H1 (cell line): ENCODE measurements around the gene RPA3. TPM values are rescaled to one million over a fixed set of nuclear protein-coding genes. Genes with fewer than 3 reads are reported as not detected.

Experiments
- CTCF ChIA-PET: fragments of 300-600 bp; sonication (Branson Sonifier 250); formaldehyde crosslinking; loops from one replicate; lab custom pipeline; 2021; ENCODE audit not compliant: partially characterized antibody; lab: Charles Lee
- POLR2A ChIA-PET: fragments of 300-600 bp; sonication (Branson Sonifier 250); formaldehyde crosslinking; loops from one replicate; lab custom pipeline; 2021; ENCODE audit warnings: inconsistent platforms; ENCODE audit not compliant: partially characterized antibody; lab: Charles Lee
- DNase-seq, 2 experiments: peaks; one replicate each; pipeline versions ENCODE4 v3.0.0 to v3.0.0-alpha.2; 2010 to 2022; ENCODE audit warnings: low spot score in 2 of 2, low read depth in 1 of 2, mixed read lengths in 1 of 2
- FAIRE-seq: peaks from 2 replicates; lab custom pipeline; 2011; peaks lifted over from hg19 to GRCh38; lab: Jason Lieb, UNC
- H2AFZ ChIP-seq: 2 replicates; pipeline ENCODE4 v1.8.1; 2012; ENCODE audit warnings: low read length, inconsistent platforms
- H2AK5ac ChIP-seq: 2 replicates; pipeline ENCODE4 v1.6.1; 2013; ENCODE audit warnings: low read depth, low read length
- H2BK120ac ChIP-seq: replicated peaks from 2 replicates; pipeline ENCODE3; 2013; ENCODE audit warnings: low read depth, low read length, inconsistent platforms
- H2BK12ac ChIP-seq: 2 replicates; pipeline ENCODE4 v1.6.1; 2013; ENCODE audit warnings: low read depth, low read length
- H2BK15ac ChIP-seq: 2 replicates; pipeline ENCODE4 v1.6.1; 2013; ENCODE audit warnings: low read length
- H2BK20ac ChIP-seq: 2 replicates; pipeline ENCODE4 v1.6.1; 2013; ENCODE audit warnings: low read length
- H2BK5ac ChIP-seq: 2 replicates; pipeline ENCODE4 v1.6.1; 2013; ENCODE audit warnings: low read depth, low read length
- H3K14ac ChIP-seq: 2 replicates; pipeline ENCODE4 v1.6.1; 2013; ENCODE audit warnings: inconsistent platforms; ENCODE audit not compliant: insufficient read length
- H3K18ac ChIP-seq: 2 replicates; pipeline ENCODE4 v1.6.1; 2013; ENCODE audit warnings: low read length; ENCODE audit errors: extremely low read depth
- H3K23ac ChIP-seq: 2 replicates; pipeline ENCODE4 v1.6.1; 2013; ENCODE audit warnings: inconsistent platforms; ENCODE audit not compliant: insufficient read length
- H3K23me2 ChIP-seq: 2 replicates; pipeline ENCODE4 v1.6.1; 2013; ENCODE audit warnings: low read depth, low read length
- H3K27ac ChIP-seq: 2 replicates; pipeline ENCODE4 v1.6.1; 2011; ENCODE audit warnings: low read depth, low read length, inconsistent platforms
- H3K27me3 ChIP-seq, 4 experiments: replicated peaks in 1 of 4; 1 replicate in 1 of 4; 2 replicates in 3 of 4; pipeline versions ENCODE4 v1.6.1 to v1.8.1; 2011 to 2013; ENCODE audit warnings: low read length in 3 of 4, mild to moderate bottlenecking in 3 of 4, inconsistent platforms in 2 of 4, mixed read lengths in 2 of 4, moderate library complexity in 1 of 4; ENCODE audit not compliant: control insufficient read depth in 3 of 4, insufficient read depth in 3 of 4; ENCODE audit errors: extremely low read depth in 1 of 4
- H3K36me3 ChIP-seq, 4 experiments: 2 replicates each; pipeline versions ENCODE4 v1.6.1 to v1.8.1; 2011 to 2013; ENCODE audit warnings: mild to moderate bottlenecking in 4 of 4, low read length in 3 of 4, moderate library complexity in 2 of 4, control low read depth in 1 of 4, inconsistent platforms in 1 of 4; ENCODE audit not compliant: insufficient read depth in 4 of 4, control insufficient read depth in 2 of 4
- H3K4ac ChIP-seq: replicated peaks from 2 replicates; pipeline ENCODE3; 2013; ENCODE audit warnings: low read length, low read depth, mixed read lengths, inconsistent platforms; ENCODE audit not compliant: insufficient read length
- H3K4me1 ChIP-seq, 4 experiments: replicated peaks in 1 of 4; 1 replicate in 1 of 4; 2 replicates in 3 of 4; pipeline versions ENCODE4 v1.6.1 to v1.8.1; 2011 to 2013; ENCODE audit warnings: low read length in 3 of 4, inconsistent platforms in 2 of 4, mixed read lengths in 1 of 4; ENCODE audit not compliant: insufficient read depth in 4 of 4, control insufficient read depth in 3 of 4
- H3K4me2 ChIP-seq, 2 experiments: 2 replicates each; pipeline versions ENCODE4 v1.6.1 to v1.8.1; 2011 to 2013; ENCODE audit warnings: low read depth in 2 of 2, low read length in 2 of 2, control low read depth in 1 of 2, inconsistent platforms in 1 of 2, mild to moderate bottlenecking in 1 of 2; ENCODE audit not compliant: insufficient read depth in 1 of 2
- H3K4me3 ChIP-seq, 4 experiments: fragments of 200-600, 300-600 bp in 1 of 4; sonication (generic), shearing (Covaris generic), sonication (Bioruptor Twin) in 1 of 4; 2 replicates each; pipeline versions ENCODE4 v1.5.1 to v1.8.1; 2011 to 2016; ENCODE audit warnings: low read length in 4 of 4, low read depth in 3 of 4, control low read depth in 2 of 4, inconsistent platforms in 2 of 4, mild to moderate bottlenecking in 2 of 4, mixed read lengths in 1 of 4, moderate library complexity in 1 of 4; ENCODE audit not compliant: insufficient read depth in 2 of 4; ENCODE audit errors: extremely low read depth in 1 of 4
- H3K56ac ChIP-seq: replicated peaks from 2 replicates; pipeline ENCODE3; 2013; ENCODE audit warnings: low read depth, mild to moderate bottlenecking, mixed read lengths, low read length, inconsistent platforms; ENCODE audit not compliant: insufficient read length
- H3K79me1 ChIP-seq: 2 replicates; pipeline ENCODE4 v1.6.1; 2013; ENCODE audit warnings: low read depth, low read length, control low read depth
- H3K79me2 ChIP-seq, 2 experiments: 2 replicates each; pipeline versions ENCODE4 v1.6.1 to v1.8.1; 2012 to 2013; ENCODE audit warnings: low read length in 2 of 2, mild to moderate bottlenecking in 2 of 2, inconsistent platforms in 1 of 2; ENCODE audit not compliant: insufficient read depth in 2 of 2, control insufficient read depth in 1 of 2
- H3K9ac ChIP-seq, 4 experiments: replicated peaks in 1 of 4; 1 replicate in 1 of 4; 2 replicates in 3 of 4; pipeline versions ENCODE4 v1.6.1 to v1.8.1; 2011 to 2013; ENCODE audit warnings: low read depth in 3 of 4, low read length in 3 of 4, control low read depth in 2 of 4, mild to moderate bottlenecking in 2 of 4, moderate library complexity in 2 of 4, inconsistent platforms in 1 of 4; ENCODE audit errors: extremely low read depth in 1 of 4
- H3K9me3 ChIP-seq, 2 experiments: 2 replicates each; pipeline versions ENCODE4 v1.6.1 to v1.8.1; 2012 to 2013; ENCODE audit warnings: mild to moderate bottlenecking in 2 of 2, moderate library complexity in 2 of 2, control low read depth in 1 of 2, inconsistent platforms in 1 of 2, low read depth in 1 of 2, low read length in 1 of 2, mixed read lengths in 1 of 2; ENCODE audit not compliant: insufficient read depth in 2 of 2
- H4K20me1 ChIP-seq, 2 experiments: replicated peaks in 1 of 2; 2 replicates each; pipeline versions ENCODE3 to v1.8.1; 2011 to 2013; ENCODE audit warnings: inconsistent platforms in 2 of 2, low read length in 2 of 2, mild to moderate bottlenecking in 1 of 2; ENCODE audit not compliant: insufficient read depth in 2 of 2, control insufficient read depth in 1 of 2
- H4K5ac ChIP-seq: 2 replicates; pipeline ENCODE4 v1.6.1; 2013; ENCODE audit warnings: low read length, low read depth, mixed read lengths, inconsistent platforms; ENCODE audit not compliant: insufficient read length
- H4K8ac ChIP-seq: 2 replicates; pipeline ENCODE4 v1.8.0; 2013; ENCODE audit warnings: mild to moderate bottlenecking, moderate library complexity, low read length, inconsistent platforms; ENCODE audit not compliant: insufficient read depth; ENCODE audit errors: extremely low read depth
- H4K91ac ChIP-seq: replicated peaks from 2 replicates; pipeline ENCODE3; 2013; ENCODE audit warnings: low read length, mixed read lengths, inconsistent platforms; ENCODE audit not compliant: insufficient read length
- BACH1 ChIP-seq: IDR thresholded peaks from 2 replicates; pipeline ENCODE4 v1.6.1; 2012; ENCODE audit warnings: low read length, improper control_type of control experiment
- CHD2 ChIP-seq: IDR thresholded peaks from 2 replicates; pipeline ENCODE4 v1.6.1; 2012; ENCODE audit warnings: low read length, improper control_type of control experiment
- CTBP2 ChIP-seq: IDR thresholded peaks from 2 replicates; pipeline ENCODE4 v1.7.0; 2011; ENCODE audit warnings: borderline replicate concordance, mild to moderate bottlenecking, moderate library complexity, mixed read lengths, low read length; ENCODE audit not compliant: insufficient read depth, insufficient read length
- HDAC2 ChIP-seq, 2 experiments: fragments of 300-600 bp in 1 of 2; sonication (generic) in 1 of 2; IDR thresholded peaks; 2 replicates each; pipeline ENCODE4 v1.6.1; 2011 to 2012; ENCODE audit warnings: low read depth in 2 of 2, low read length in 2 of 2, mild to moderate bottlenecking in 2 of 2, moderate library complexity in 2 of 2, borderline replicate concordance in 1 of 2, inconsistent platforms in 1 of 2
- MAFK ChIP-seq: IDR thresholded peaks from 2 replicates; pipeline ENCODE4 v1.6.1; 2012; ENCODE audit warnings: low read depth, mild to moderate bottlenecking, improper control_type of control experiment, low read length
- RXRA ChIP-seq: IDR thresholded peaks from 2 replicates; pipeline ENCODE4 v1.6.1; 2011; ENCODE audit warnings: low read depth, mild to moderate bottlenecking, low read length, moderate library complexity; ENCODE audit not compliant: insufficient read depth
- SIX5 ChIP-seq: IDR thresholded peaks from 2 replicates; pipeline ENCODE4 v1.6.1; 2011; ENCODE audit warnings: mild to moderate bottlenecking, low read depth, low read length
- WGBS, 2 experiments: shearing (Covaris generic) in 1 of 2; methylation state at CpG; one replicate each; pipeline versions ENCODE4 v1.1.6 to v1.1.7; 2013 to 2015; ENCODE audit warnings: low lambda C conversion rate in 2 of 2, mixed read lengths in 2 of 2, inconsistent platforms in 1 of 2, low coverage in 1 of 2, missing lambda C conversion rate in 1 of 2; ENCODE audit not compliant: insufficient replicate concordance in 2 of 2, insufficient coverage in 1 of 2, insufficient read length in 1 of 2; ENCODE audit errors: extremely low coverage in 1 of 2, missing lambda C conversion rate in 1 of 2; 5-methylcytosine and 5-hydroxymethylcytosine counted together
- polyA plus RNA-seq, 7 experiments: library from polyadenylated mRNA; depleted of rRNA in 3 of 7; stranded (reverse) in 5 of 7; unstranded in 2 of 7; fragments of >200 nt in 5 of 7; fragments of 200-250 nt in 2 of 7; gene quantifications; 1 replicate in 5 of 7; 2 replicates in 1 of 7; 4 replicates in 1 of 7; pipeline versions ENCODE4 v1.2.1 to v1.2.3, GENCODE V29; 2011 to 2013; ENCODE audit warnings: missing spikeins in 2 of 7, mixed read lengths in 2 of 7
- total RNA-seq: library from RNA; stranded (reverse); fragmentation: NEBNext Ultra II Directional; extraction: Animal tissue kit (Norgen Biotek cat#: 25700); gene quantifications from 2 replicates; pipeline ENCODE4 v1.2.1, GENCODE V29; 2021
- TF ChIP-seq, protein P1 (sequence below): IDR thresholded peaks from 2 replicates; pipeline ENCODE4 v1.6.1; 2012; ENCODE audit warnings: low read length, inconsistent platforms
- TF ChIP-seq, protein P2 (sequence below): IDR thresholded peaks from 2 replicates; pipeline ENCODE4 v1.6.1; 2011; ENCODE audit warnings: low read length, improper control_type of control experiment

RPA3 gene
- total and polyA plus RNA-seq, 2 of the 8 experiments (the other 6 are each of a cell fraction or from before 2014, with no cell fraction given), result 60.2 to 105 TPM

DNA sequence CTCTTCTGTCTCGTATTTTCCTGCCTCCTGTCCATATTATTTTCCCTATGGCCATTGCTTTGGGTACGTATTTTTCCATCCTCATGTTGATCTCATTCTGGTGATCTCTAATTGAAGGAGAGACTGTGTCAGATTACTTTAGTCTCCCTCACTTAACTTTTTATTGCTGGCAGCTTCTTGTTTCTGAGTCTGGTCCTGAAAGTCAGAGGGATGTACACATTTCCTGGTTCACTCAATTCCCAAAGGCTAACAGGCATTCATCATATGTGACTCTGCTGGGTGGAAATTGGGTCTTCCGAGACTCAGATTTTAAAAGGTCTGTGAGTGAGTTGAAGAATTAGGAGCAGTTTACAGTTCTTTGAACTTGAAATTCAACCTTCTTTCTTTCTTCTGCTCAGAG is 66.9 kb downstream of the RPA3 start:
- Histone ChIP-seq H3K4ac (no peak overlapping the region), H3K4me3 (no peak overlapping the region), H4K8ac (no peak overlapping the region), H3K23ac (no peak overlapping the region), H3K4me2 (no peak overlapping the region), H3K79me2 (peaks cover 0 to 21% of the 10 kb centered on the region in 2 experiments; a peak in 3 of 4 replicates), H3K36me3 (no peaks in the 10 kb centered on the region), H3K79me1 (peaks cover 3% of the 10 kb centered on the region), H3K4me1 (peaks cover 0 to 3% (median 1%) of the 10 kb centered on the region in 4 experiments; a peak in 1 of 7 replicates), H3K9me3 (no peaks in the 10 kb centered on the region), H3K56ac (no peak overlapping the region), H2BK12ac (no peak overlapping the region), H3K14ac (no peak overlapping the region), H2AFZ (no peak overlapping the region), H3K27me3 (no peaks in the 10 kb centered on the region), H3K27ac (no peak overlapping the region), H2BK120ac (no peak overlapping the region), H4K5ac (no peak overlapping the region), H2BK20ac (no peak overlapping the region), H2AK5ac (no peak overlapping the region), H4K20me1 (no peaks in the 10 kb centered on the region), H3K18ac (no peak overlapping the region), H2BK15ac (no peak overlapping the region), H4K91ac (no peak overlapping the region), H3K9ac (no peak overlapping the region), H2BK5ac (no peak overlapping the region), H3K23me2 (no peaks in the 10 kb centered on the region)
- 62% methylated on average over 3 of the region's 3 CpGs; no CpG with 5 or more reads in 1 of the 2 experiments for WGBS, 2 experiments
- ChIA-PET POLR2A (interaction anchor here (0.8 kb wide), 1 partner anchor 9 kb away, joined by 4 read pairs; no protein-coding TSS in a partner anchor), CTCF (interaction anchor here (1.1 to 2.9 kb wide), 4 partner anchors 8 to 423 kb away, joined by 3 to 8 read pairs (median 6); no protein-coding TSS in a partner anchor)
- no peak for FAIRE-seq
- no peak for TF ChIP-seq CHD2
- TF ChIP-seq BACH1, result no peak
- TF ChIP-seq, protein P1, sequence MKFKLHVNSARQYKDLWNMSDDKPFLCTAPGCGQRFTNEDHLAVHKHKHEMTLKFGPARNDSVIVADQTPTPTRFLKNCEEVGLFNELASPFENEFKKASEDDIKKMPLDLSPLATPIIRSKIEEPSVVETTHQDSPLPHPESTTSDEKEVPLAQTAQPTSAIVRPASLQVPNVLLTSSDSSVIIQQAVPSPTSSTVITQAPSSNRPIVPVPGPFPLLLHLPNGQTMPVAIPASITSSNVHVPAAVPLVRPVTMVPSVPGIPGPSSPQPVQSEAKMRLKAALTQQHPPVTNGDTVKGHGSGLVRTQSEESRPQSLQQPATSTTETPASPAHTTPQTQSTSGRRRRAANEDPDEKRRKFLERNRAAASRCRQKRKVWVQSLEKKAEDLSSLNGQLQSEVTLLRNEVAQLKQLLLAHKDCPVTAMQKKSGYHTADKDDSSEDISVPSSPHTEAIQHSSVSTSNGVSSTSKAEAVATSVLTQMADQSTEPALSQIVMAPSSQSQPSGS, result no peak
- TF ChIP-seq HDAC2 (IDR thresholded peaks at IDR 0.05; ENCODE audit: borderline replicate concordance in 1 of 2, low read depth in 2 of 2, low read length in 2 of 2), result no peak
- no peak for TF ChIP-seq MAFK
- TF ChIP-seq SIX5, result no peak
- TF ChIP-seq, protein P2, sequence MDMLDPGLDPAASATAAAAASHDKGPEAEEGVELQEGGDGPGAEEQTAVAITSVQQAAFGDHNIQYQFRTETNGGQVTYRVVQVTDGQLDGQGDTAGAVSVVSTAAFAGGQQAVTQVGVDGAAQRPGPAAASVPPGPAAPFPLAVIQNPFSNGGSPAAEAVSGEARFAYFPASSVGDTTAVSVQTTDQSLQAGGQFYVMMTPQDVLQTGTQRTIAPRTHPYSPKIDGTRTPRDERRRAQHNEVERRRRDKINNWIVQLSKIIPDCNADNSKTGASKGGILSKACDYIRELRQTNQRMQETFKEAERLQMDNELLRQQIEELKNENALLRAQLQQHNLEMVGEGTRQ, result no peak
- TF ChIP-seq RXRA, result no peak
- TF ChIP-seq CTBP2, result no peak
- DNase-seq, result no peak
